Measurements from ENCODE around the gene SERPINA5.

- no peak for TF ChIP-seq CTCF (conservative IDR thresholded peaks at IDR 0.05)
- no peak for TF ChIP-seq EZH2 (IDR thresholded peaks at IDR 0.05; ENCODE audit: low read depth)
Observed at GRCh38 chr14:94630396-94630795, 49.2 kb downstream of the SERPINA5 start.

All from PC-9 (cell line).